NCI-H345 treated with DMSO at 0.1 percent for 48 hours (cell line): Measurements from ENCODE around the gene ZNF778.

ENCODE experiments used
- DNase-seq: peaks from one replicate; lab custom pipeline; 2025; ENCODE audit not compliant: unreplicated experiment; lab: John Stamatoyannopoulos, UW

The ZNF778 gene

GRCh38 chr16:89273741-89274472 lies 56.4 kb downstream of the ZNF778 start:
- DNase-seq = no peak

- DNase-seq = no peak
These were observed 57.2 kb downstream of the ZNF778 start for GRCh38 chr16:89274561-89275283.

DNA sequence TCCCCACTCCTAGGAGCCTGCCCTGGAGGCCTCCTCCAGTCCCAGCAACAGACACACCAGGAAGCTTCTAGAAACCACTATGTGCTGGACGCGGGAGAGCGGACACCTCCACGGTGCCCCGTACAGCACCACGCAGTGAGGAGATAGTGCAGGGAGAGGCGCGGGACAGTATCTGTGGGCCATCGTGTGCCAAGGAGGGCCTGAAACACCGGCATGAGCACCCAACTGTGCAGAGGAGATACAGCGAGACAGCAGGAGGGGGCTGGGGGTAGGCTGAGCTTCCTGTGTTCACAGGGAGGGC lies 57.7 kb downstream of the ZNF778 start:
- DNase-seq = no peak

DNA sequence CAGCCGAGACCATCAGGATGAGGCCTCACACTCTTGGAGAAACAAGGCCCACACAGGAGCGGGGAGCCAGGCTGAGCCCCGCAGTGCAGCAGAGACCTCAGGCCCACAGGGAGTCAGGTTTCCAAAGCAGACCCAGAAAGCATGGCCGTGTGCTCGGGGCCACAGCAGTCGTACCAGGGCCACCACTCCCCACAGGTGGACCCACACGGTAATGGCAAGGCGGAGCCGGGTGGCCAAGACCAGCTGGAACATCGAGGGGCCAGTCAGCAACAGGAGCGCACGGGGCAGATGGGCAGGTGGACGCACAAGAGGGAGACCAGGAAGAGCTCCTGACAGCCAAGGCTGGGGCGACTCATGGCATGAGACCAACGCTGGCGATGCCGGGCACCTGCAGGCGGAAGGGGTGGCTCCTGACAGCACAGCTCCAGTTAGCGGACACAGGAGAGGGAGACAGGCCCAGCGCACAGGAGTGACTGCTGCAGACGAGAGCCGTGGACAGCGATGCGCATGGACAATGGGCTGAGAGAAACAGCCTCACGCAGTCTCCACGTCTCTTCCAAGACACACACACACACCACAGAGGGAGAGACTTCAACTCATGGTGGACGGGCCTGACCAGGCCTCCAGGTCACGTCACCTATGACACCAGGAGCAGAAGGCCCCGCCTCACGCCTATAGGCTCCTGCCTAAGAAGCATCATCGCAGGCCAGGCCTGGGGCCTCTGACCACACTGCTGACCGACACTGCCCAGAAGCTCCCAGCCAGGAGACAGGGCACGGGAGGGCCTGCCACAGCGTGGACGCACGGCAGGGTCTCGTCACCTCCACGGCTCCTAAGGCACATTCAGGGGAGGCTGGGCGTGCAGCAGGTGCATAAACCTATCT lies 58.6 kb downstream of the ZNF778 start:
- no peak for DNase-seq

- DNase-seq = no peak
These were observed 59.5 kb downstream of the ZNF778 start for GRCh38 chr16:89277049-89277448.

DNA sequence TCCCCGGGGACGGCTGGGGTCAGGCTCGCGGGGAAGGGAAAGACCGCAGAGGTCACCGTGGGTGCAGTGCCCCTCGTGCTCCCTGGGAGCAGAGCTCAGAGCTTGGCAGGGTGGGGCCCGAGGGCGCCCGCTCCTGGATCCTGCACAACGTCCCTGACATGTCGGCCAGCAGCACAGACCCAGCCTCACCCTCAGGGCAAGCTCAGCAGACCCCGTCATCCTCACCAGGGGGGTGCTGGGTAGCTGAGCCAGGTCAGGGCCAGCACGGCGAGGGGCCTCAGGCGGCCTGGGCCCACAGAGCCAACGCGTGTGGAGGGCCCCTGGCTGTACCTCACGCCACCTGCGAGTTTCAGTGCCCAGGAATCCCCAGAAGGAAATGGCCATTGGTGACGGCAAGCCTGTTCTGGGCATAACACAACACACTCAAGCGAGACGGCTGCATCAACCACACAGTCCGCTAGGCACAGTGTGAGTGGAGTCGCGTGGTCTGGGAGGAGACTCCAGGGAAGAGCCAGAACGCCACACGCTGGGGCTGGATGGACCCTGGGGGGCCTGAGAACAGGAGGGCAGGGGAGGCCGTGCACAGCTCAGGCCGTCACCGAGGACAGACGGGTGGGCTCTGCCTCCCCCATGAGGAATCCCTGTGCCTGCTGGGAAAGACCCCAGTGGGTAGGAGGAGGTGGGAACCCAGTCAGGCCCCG lies 60.3 kb downstream of the ZNF778 start:
- no peak for DNase-seq

DNA sequence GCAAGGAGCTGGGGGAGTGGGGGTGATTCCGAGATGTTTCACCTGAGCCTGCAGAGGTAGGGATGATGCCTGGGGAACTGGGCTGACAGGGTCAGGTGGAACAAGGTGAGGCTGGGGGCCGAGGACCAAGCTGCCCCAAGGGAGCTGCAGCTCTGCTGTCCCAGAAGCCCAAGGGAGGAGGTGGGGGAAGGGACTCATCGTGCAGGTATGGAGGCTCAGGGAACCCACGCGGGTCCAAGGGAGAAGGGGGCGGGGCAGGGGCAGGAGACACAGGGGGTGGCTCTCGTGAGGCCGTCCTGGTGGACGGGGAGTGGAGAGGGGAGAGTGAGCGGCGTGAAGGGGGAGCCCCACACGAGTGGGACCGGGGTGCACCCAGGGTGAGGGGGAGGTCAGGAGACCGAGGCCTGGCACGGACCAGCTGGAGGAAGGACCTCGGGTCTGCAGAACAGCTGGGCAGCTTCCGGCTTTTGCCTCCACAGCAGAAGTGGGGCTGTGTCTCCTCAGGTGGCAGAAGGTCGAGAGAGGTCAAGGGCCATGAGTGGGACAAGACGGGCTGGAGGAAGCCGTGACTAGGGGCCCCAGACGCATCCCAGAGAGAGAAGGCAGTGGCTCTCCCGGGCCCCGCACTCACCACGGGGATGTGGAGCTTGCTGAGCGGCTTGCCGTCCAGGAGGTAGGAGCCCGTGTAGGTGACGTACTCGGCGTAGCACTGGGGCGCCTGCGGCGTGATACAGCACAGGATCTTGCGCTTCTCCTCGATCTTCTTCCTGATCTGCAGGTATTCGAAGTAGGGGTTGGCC lies 61.1 kb downstream of the ZNF778 start:
- no peak for DNase-seq

DNA sequence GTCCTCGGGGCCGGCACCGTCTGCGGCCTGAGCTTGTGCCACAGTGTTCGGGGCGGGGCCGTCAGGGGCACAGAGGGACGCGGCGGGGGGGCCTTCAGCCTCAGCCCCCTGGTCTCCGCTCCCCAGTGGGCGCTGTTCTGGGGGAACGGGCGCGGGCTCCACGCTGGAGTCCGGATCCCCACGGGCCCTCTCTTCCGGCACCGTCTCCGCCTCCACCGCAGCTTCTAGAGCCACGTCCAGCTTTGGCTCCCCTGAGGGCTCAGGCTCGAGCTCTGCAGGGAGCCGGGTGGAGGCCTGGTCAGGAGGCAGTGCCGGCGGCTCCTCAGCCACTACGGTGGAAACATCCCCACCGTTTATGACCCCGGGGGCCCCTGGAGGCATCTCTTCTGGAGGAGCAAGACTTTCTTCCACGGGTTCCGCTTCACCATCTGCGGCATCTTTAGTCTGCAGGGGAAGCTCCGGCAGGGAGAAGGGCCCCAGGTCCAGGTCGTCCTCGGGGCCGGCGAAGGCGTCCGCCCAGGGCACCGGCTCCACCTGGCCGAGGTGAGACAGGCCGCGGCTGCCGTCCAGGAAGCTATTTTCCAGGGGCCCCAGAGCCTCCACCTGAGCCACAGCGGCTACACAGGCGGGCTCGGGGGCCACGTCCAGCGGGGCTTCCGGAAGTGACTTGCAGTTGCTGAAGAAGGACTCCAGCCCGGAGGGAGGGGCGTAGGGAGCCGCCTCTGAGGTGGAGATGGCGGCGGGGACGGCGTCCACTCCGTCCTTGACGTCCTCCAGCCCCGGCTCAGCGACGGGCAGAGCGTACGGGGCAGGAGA lies 62.4 kb downstream of the ZNF778 start:
- no peak for DNase-seq

DNA sequence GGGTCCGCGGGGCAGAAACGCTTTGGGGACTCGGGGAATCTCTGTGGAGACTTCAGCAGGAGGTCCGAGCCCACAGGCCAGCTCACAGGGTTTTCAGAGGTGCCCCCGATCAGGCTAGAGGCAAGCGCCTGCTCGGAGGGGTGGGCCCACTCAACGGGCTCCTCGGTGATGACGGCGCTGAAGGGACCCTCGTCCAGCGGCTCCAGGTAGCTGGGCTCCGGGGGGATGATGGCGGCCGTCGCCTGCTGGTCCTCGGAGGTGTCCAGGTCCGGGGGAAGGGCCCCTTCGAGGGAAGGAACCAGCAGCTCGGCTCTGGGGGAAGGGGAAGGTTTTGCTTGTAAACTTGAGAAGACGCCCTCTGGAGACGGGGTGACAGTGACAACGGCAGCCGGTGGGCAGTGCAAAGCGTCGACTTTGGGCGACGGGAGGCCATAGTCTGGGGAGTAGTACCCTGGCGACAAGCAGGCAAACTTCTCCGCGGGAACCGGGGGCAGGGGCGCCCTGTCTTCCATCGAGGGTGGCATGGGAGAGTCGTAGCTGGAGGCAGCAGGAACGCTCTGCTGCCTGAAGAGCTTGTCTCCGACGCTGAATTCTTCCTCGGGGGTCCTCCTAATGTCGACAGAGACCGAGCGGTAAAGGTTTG lies 63.2 kb downstream of the ZNF778 start:
- DNase-seq = no peak

DNA sequence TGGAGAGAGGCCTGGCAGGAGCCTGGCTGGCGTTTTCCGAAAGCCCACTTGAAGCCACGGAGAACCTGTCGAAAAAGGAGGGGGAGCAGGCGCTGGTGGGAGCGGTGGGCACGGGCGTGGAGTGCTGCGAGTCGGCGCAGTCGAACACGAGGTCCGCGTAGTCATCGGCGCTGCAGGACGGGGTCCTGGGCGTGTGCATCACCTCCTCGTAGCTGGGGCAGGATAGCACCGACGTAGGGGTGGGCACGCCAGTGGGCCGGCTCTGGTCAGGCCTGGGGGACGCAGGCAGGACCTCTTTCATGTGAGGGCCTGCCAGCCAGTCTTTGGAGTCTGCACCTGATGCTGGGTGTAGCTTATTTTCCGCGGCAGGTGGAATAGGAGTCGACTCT lies 63.7 kb downstream of the ZNF778 start:
- no peak for DNase-seq

- no peak for DNase-seq
These were observed 64.3 kb downstream of the ZNF778 start for GRCh38 chr16:89281829-89282228.

- DNase-seq = no peak
These were observed 65.0 kb downstream of the ZNF778 start for GRCh38 chr16:89282523-89282922.

- no peak for DNase-seq
These were observed 65.9 kb downstream of the ZNF778 start for GRCh38 chr16:89283449-89283848.

DNA sequence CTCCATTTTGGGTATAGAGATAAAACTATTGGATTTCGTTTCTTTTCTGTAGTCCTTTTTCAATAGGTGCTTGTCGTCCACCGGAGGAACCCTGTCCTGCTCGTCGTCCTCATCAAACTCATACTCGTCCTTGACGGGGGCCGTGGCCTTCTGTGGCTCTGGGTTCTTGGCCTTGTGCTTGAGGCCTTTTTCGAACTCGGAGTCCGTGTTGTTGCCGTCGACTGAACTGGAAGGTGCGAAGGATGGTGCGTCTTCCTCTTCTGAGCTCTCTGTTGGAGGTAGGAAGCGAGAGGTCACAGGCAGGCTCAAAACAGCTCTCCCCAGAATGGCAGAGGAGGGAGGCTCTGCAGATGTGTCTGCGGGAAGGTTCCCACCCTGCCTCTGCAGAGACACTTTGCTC lies 67.9 kb downstream of the ZNF778 start:
- no peak for DNase-seq

- no peak for DNase-seq
These were observed 68.6 kb downstream of the ZNF778 start for GRCh38 chr16:89286096-89286495.
